Measurements from ENCODE around the gene TMPRSS4. TPM values are rescaled to one million over a fixed set of nuclear protein-coding genes. Genes with fewer than 3 reads are reported as not detected.
A peak's percentile ranks its signal among the peaks of the same experiment; 100 is the strongest.

Gene TMPRSS4
- total RNA-seq, 1 experiment from 2014 or later = not detected

- no peak for DNase-seq (ENCODE audit: low spot score)
Observed at GRCh38 chr11:118079491-118079890, 2.6 kb downstream of the TMPRSS4 start.

GRCh38 chr11:118080296-118080695 lies 3.4 kb downstream of the TMPRSS4 start:
- no peak for DNase-seq (ENCODE audit: low spot score)

- DNase-seq (ENCODE audit: low spot score) = peak; percentile 41
Observed at GRCh38 chr11:118081241-118081958, 4.5 kb downstream of the TMPRSS4 start.

- DNase-seq (ENCODE audit: low spot score) = no peak
Observed at GRCh38 chr11:118082880-118083552, 6.1 kb downstream of the TMPRSS4 start.

DNA sequence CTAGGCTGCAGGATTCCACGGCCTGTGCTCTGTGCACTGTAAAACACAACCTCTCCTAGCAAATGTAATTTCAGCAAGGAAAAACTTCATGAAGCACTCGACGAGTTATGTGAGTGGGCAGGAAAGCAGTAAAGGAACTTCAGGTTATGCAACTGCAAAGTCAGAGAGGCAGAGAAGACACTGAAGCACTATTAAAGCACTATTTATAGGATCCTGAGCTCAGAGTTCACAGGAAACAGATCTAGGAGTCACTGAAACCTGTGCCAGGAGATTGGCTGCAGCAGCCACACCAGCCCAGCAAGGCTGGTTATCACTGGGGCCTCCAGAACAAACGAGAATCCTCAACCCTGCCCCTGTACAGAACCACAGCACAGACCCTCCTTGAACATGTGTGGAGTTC lies 7.4 kb downstream of the TMPRSS4 start:
- DNase-seq (ENCODE audit: low spot score) = no peak

DNA sequence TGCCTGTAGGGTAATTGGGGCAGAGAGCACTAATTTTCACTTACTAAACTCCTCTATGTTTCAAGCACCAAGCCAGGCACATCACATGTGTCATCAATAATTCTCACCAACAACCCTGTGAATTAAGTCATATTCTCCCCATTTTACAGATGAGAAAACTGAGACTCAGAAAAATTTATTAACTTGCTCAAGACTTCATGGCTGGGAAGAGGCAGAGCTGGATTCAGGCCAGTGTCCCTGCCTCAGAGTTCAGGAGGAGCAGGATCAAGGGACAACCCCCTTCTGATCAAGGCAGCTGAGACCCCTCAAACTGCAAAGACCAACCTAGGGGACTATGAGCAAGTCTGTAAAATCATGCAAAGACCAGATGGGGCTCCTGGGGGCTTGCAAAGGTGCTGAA lies 7.8 kb downstream of the TMPRSS4 start:
- no peak for DNase-seq (ENCODE audit: low spot score)

DNA sequence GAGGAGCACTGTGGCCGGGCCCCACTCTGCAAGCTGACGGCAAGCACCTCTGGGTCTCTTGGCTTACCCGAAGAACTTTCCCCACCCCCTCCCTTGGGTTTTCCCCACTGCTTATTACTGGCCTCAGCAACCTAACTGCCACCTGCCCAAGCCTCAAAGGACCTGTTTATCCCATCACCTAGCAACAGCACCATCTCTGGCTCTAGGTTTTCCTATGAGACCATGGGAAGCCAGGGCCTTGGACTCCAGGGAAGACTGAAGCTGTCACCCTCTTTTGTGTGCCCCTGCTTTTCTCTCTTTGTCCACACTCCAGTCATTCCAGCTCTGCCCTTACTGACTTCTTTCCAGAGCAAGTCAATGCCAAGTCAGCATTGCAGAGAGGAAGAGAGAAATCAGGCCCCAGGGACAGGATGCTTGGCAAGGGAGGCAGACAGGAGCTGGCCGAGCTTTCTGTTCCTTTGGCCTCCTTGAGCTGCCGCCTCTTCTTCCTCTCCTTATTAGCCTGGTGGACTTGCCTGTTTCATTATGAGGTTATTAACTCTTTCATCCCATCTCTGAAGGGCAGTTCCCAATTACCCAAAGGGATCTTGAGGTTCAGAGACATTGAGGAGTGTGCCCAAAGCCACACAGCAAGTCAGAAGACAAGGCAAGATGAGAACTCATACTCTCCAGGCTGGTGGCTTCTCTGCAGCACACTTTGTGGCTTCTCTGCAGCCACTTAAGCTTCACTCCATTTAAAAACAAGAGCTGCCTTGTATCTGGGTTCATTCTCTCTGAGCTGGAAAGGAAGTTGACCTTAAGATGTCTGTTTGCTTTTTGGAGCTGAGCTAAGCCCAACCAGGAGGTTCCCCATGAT lies 10.3 kb downstream of the TMPRSS4 start, which contains the start of gene SMIM35:
SMIM35 (minus strand) TSS at position 51 of the 856 bp plus-strand sequence. CDS start 206 bp downstream, outside the sequence.
- no peak for DNase-seq (ENCODE audit: low spot score)

DNA sequence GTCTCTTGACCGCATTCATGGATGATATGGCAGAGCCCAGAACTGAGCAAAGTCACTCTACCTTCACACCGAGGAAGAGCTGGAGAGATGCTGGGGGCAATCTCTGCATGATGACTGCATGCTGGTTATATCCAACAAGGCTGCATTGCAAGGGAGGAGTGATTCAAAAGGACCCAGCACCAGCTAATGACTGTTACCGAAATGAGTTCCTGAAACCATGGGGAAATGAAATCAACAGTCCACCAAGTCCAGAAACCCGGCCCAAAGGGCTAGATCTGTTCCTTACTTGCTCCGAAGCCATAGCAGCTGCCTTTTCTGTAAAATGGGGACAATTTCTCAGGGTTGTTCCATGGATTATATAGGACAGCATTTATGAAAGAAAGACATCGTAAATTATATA lies 11.1 kb downstream of the TMPRSS4 start:
- no peak for DNase-seq (ENCODE audit: low spot score)

DNA sequence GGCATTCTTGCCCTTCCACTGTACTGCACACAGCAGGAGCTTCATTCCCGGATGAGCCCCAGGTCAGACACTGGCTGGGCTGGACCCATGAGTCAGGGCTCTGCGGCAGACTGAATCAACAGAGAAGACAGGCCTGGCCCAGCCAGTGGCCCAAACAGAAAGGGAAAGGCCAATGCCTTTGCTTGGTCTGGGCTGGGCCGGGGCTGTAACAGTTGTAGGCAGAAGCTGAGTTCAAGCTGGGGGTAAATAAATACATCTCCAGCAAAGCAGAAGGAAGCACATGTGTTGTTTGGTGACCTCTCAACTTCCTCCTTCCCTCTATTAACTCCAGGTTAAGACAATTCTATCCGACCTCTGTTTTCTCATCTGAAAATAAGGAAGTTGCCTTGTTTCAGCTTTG lies 11.7 kb downstream of the TMPRSS4 start:
- no peak for DNase-seq (ENCODE audit: low spot score)

- DNase-seq (ENCODE audit: low spot score) = no peak
Observed at GRCh38 chr11:118090545-118091162, 13.8 kb downstream of the TMPRSS4 start.

DNA sequence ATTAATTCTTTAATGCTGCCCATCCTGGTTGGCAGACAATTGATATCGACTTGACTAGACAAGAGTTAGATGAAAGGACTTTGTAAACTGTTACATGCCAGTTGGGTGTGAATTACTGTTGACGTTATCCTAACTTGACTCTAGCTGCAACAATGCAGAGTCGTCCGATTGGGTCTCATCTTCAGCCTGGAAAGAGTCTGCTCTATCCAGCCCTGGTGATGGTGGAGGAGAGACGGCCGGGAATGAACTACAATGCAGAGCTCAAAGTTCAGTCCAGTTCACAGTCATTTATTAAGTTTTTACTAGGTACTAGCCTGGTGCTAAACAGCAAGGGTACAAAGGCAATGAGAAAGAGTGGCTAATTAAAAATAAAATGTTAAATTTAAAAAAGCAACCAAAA lies 14.8 kb downstream of the TMPRSS4 start:
- no peak for DNase-seq (ENCODE audit: low spot score)

- no peak for DNase-seq (ENCODE audit: low spot score)
Observed at GRCh38 chr11:118092907-118093571, 16.2 kb downstream of the TMPRSS4 start.

DNA sequence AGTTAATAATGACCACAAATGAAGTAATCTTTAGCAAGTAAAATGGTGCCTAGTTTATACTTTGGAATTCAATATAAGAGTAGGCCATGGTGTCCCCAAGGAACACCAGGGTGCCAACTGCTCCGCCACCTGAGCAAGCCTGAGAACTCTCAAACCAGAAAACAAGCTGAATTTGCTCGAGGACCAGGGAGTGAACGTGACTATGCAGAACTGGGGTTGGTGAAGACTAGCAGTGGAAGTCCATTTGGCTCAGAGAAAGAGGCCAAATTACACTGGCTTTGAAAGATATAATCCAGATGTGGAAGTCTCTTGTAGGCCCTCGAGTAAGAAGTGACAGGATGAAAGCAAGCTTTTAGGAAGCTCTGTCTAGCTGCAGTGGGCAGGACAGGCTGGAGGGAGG lies 18.6 kb downstream of the TMPRSS4 start:
- DNase-seq (ENCODE audit: low spot score) = no peak

DNA sequence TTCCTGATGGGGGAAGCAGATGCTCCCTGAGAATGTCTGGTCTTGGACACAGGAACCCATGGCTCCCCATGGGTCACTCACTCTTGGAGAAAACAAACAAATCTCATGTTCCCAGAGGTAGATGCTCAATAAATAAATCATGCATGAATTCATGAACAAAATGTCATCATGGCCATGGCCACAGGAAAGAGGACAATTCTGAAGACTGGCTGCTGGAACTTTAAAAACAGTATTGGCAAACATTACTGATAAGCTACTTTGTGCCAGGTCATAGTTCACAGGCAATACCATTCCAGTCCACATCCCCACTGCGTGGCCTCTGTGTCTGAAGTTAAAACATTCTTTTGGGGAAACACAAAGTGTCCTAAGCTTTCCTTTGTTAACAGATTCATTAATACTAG lies 19.1 kb downstream of the TMPRSS4 start:
- no peak for DNase-seq (ENCODE audit: low spot score)

GRCh38 chr11:118098996-118099837 lies 22.3 kb downstream of the TMPRSS4 start:
- no peak for DNase-seq (ENCODE audit: low spot score)

GRCh38 chr11:118099838-118100556 lies 23.1 kb downstream of the TMPRSS4 start:
- no peak for DNase-seq (ENCODE audit: low spot score)

DNA sequence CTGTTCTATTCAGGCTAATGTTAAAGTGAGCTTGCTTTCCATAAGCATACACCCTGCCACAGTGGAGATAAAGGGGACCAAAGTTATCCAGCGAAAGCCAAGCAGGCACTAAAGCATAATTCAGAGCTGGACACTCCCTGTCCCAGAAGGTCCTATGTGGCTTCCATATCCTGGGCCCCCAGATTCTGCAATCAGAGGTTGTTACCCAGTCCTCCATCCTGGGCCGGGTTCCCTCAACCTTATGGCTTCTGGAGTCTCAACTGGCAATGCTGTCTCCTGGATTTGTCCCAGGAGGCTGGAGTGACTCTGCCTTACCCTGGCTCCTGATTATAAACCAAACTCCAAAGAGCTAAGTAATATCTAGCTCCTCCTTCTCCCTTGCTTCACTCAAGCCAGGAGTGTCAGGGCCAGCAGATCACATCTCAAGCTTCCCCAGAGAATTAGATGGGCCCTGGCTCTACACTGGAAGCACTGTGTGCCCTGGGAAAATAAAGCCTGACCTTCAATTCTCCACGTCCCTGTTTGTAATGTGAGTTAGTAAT lies 23.9 kb downstream of the TMPRSS4 start:
- no peak for DNase-seq (ENCODE audit: low spot score)

DNA sequence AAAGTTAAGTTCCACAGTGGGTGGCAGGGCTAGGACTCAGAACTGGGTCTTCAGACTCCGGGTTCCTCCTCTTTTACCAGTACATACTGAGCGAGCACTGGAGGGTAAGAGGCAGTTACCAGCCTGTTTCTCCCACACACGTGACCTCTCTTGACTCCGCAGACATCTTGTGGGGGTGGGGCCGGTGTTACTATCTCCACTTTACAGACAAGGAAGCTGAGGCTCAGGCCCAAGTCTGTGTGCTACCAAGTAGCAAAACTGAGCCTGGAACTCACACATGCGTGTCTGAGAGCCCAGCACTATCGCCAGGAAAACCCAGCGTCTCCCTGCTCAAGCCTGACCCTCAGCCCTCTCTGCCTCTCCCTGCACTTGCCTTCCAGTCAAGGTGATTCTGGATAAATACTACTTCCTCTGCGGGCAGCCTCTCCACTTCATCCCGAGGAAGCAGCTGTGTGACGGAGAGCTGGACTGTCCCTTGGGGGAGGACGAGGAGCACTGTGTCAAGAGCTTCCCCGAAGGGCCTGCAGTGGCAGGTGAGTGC lies 25.9 kb downstream of the TMPRSS4 start:
- no peak for DNase-seq (ENCODE audit: low spot score)

DNA sequence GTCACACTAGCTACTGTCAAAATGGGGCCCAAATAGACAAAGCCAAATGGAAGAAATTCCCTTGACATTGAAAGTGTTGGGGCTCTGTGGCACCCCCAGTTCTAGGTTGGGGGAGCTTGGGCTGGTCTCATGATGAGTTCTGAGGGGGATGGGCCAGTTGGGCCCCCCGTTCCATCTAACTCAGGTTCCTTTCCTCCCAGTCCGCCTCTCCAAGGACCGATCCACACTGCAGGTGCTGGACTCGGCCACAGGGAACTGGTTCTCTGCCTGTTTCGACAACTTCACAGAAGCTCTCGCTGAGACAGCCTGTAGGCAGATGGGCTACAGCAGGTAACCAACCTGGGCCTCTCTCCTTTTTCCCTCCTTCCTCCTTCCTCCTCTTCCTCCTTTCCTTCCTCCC lies 27.6 kb downstream of the TMPRSS4 start:
- DNase-seq (ENCODE audit: low spot score) = no peak
